Midbrain (tissue), 1 donor: ENCODE results near the gene HOXA10.
A peak's percentile ranks its signal among the peaks of the same experiment; 100 is the strongest.

Source experiments
- DNase-seq: peaks from one replicate; lab custom pipeline; 2025; lab: John Stamatoyannopoulos, UW

HOXA10 gene

GRCh38 chr7:27165996-27166530, 8.1 kb downstream of the HOXA10 start:
- no peak for DNase-seq

GRCh38 chr7:27165089-27165995, 8.8 kb downstream of the HOXA10 start, which contains the start of gene HOXA9:
HOXA9 (minus strand) TSS chr7:27165537; CDS start chr7:27165457, 80 bp downstream.
- no peak for DNase-seq

- DNase-seq, result no peak
These were observed 9.6 kb downstream of the HOXA10 start for GRCh38 chr7:27164367-27165088.

- DNase-seq, result no peak
These were observed 10.1 kb downstream of the HOXA10 start for GRCh38 chr7:27164045-27164366.

GRCh38 chr7:27163288-27164044, 10.7 kb downstream of the HOXA10 start:
- no peak for DNase-seq

- no peak for DNase-seq
These were observed 11.4 kb downstream of the HOXA10 start for GRCh38 chr7:27162561-27163287.

- no peak for DNase-seq
These were observed 12.2 kb downstream of the HOXA10 start for GRCh38 chr7:27161721-27162560.

- no peak for DNase-seq
These were observed 12.9 kb downstream of the HOXA10 start for GRCh38 chr7:27161214-27161720.

- DNase-seq, result peak; percentile 73
These were observed 13.4 kb downstream of the HOXA10 start for GRCh38 chr7:27160546-27161213.

- DNase-seq, result no peak
These were observed 14.0 kb downstream of the HOXA10 start for GRCh38 chr7:27160145-27160545.

GRCh38 chr7:27159266-27160144, 14.6 kb downstream of the HOXA10 start:
- DNase-seq, result no peak

GRCh38 chr7:27158436-27159265, 15.5 kb downstream of the HOXA10 start:
- no peak for DNase-seq

GRCh38 chr7:27157702-27158431, 16.3 kb downstream of the HOXA10 start:
- no peak for DNase-seq

GRCh38 chr7:27156916-27157701, 17.0 kb downstream of the HOXA10 start:
- no peak for DNase-seq

- DNase-seq, result no peak
These were observed 17.6 kb downstream of the HOXA10 start, which contains the start of gene HOXA7 for GRCh38 chr7:27156508-27156898. HOXA7 (minus strand) TSS chr7:27156675; CDS start chr7:27156545, 130 bp downstream.

GRCh38 chr7:27155816-27156507, 18.2 kb downstream of the HOXA10 start:
- DNase-seq, result no peak
